Activated CD8-positive, alpha-beta memory T cell treated with anti-CD3 and anti-CD28 coated beads, Interleukin-2, amount 50 U/mL, for 24 hours (primary cell): ENCODE measurements around the gene CASZ1.

ENCODE experiments used
- DNase-seq: peaks from one replicate; pipeline ENCODE4 v3.0.0-alpha.2; 2020; ENCODE audit errors: extremely low read depth

CASZ1 gene

GRCh38 chr1:10671622-10672342 is 124.7 kb downstream of the CASZ1 start:
- DNase-seq, result no peak

GRCh38 chr1:10671090-10671489 is 125.4 kb downstream of the CASZ1 start:
- DNase-seq, result no peak

- no peak for DNase-seq
Measured at GRCh38 chr1:10670190-10670589, 126.3 kb downstream of the CASZ1 start.

- no peak for DNase-seq
Measured at GRCh38 chr1:10669570-10669969, 126.9 kb downstream of the CASZ1 start.

- no peak for DNase-seq
Measured at GRCh38 chr1:10667861-10668761, 128.3 kb downstream of the CASZ1 start.

GRCh38 chr1:10665930-10666850 is 130.3 kb downstream of the CASZ1 start:
- no peak for DNase-seq

GRCh38 chr1:10665226-10665625 is 131.2 kb downstream of the CASZ1 start:
- no peak for DNase-seq

GRCh38 chr1:10664251-10664650 is 132.2 kb downstream of the CASZ1 start:
- DNase-seq, result no peak

- DNase-seq, result no peak
Measured at GRCh38 chr1:10663678-10664035, 132.8 kb downstream of the CASZ1 start.

- DNase-seq, result no peak
Measured at GRCh38 chr1:10662824-10663677, 133.4 kb downstream of the CASZ1 start.

GRCh38 chr1:10662090-10662688 is 134.3 kb downstream of the CASZ1 start:
- DNase-seq, result no peak

- DNase-seq, result no peak
Measured at GRCh38 chr1:10661453-10661852, 135.0 kb downstream of the CASZ1 start.

GRCh38 chr1:10659646-10660540 is 136.6 kb downstream of the CASZ1 start:
- no peak for DNase-seq

GRCh38 chr1:10659218-10659617 is 137.2 kb downstream of the CASZ1 start:
- no peak for DNase-seq

GRCh38 chr1:10658396-10659066 is 137.9 kb downstream of the CASZ1 start:
- no peak for DNase-seq

- no peak for DNase-seq
Measured at GRCh38 chr1:10657088-10657847, 139.2 kb downstream of the CASZ1 start.

GRCh38 chr1:10656431-10656830 is 140.0 kb downstream of the CASZ1 start:
- DNase-seq, result no peak

- no peak for DNase-seq
Measured at GRCh38 chr1:10655002-10655401, 141.4 kb downstream of the CASZ1 start.
